ENCODE data around the gene PRKCA. TPM values are rescaled to one million over a fixed set of nuclear protein-coding genes. Genes with fewer than 3 reads are reported as not detected.

Gene PRKCA
- total and polyA plus RNA-seq, 12 donors: 1.6 to 27.6 (median 10.5) TPM

GRCh38 chr17:66803474-66803951 lies 501.1 kb downstream of the PRKCA start:
- intact Hi-C loops (cut with DNase I): no loop called here
- DNase-seq: no peak
- TF ChIP-seq CTCF (IDR thresholded peaks at IDR 0.05): no peak
- ATAC-seq: no peak
- peaks cover 0 to 5% (median 0%) of the 10 kb centered on the region in 9 donors for H3K36me3 ChIP-seq
- no peak overlapping the region for H3K27ac ChIP-seq
- H3K27me3 ChIP-seq: no peaks in the 10 kb centered on the region
- no peak overlapping the region for H3K4me3 ChIP-seq
- 80 to 81% methylated on average over 19 of the region's 19 CpGs for WGBS, 2 donors
- H3K4me1 ChIP-seq: no peaks in the 10 kb centered on the region
- no peaks in the 10 kb centered on the region for H3K9me3 ChIP-seq

GRCh38 chr17:66805567-66805966 lies 503.2 kb downstream of the PRKCA start:
- Histone ChIP-seq H3K27ac (no peak overlapping the region), H3K4me1 (no peaks in the 10 kb centered on the region), H3K4me3 (no peak overlapping the region), H3K27me3 (no peaks in the 10 kb centered on the region), H3K9me3 (no peaks in the 10 kb centered on the region), H3K36me3 (peaks cover 0 to 5% (median 0%) of the 10 kb centered on the region in 9 donors)
- whole genome bisulfite sequencing, 2 donors: 68 to 74% methylated on average over 10 of the region's 10 CpGs
- no peak for ATAC-seq
- TF ChIP-seq CTCF (IDR thresholded peaks at IDR 0.05): no peak
- DNase-seq: no peak
- intact Hi-C loops (cut with DNase I): no loop called here

- Histone ChIP-seq H3K27ac (no peak overlapping the region), H3K36me3 (peaks cover 0 to 5% (median 0%) of the 10 kb centered on the region in 9 donors), H3K4me3 (no peak overlapping the region), H3K9me3 (no peaks in the 10 kb centered on the region), H3K27me3 (peaks cover 0 to 2% (median 0%) of the 10 kb centered on the region in 7 donors), H3K4me1 (no peaks in the 10 kb centered on the region)
- DNase-seq (no peak), ATAC-seq (no peak)
- TF ChIP-seq CTCF (IDR thresholded peaks at IDR 0.05): no peak
- intact Hi-C loops (cut with DNase I): no loop called here
- WGBS, 2 donors: 65% methylated on average over 10 of the region's 10 CpGs
Measured at GRCh38 chr17:66807182-66807581, 504.8 kb downstream of the PRKCA start.

DNA sequence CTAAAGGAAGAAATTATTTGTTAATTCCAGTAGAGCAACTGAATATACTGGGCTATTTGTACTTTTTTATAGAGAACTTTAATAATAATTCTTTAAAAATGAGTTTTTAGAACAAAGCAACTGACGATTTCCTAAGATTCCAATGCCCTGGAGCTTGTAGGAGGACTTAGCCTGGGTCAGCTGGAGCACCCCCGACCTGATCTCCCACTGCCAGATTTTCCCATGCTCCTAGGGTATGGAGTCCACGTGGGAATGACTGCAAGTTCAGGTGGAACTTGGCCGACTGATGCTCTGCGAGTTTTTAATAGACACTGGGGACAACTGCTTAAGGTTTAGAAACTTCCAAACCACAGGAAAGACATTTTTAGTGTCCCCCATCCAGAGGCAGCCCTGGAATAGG lies 507.0 kb downstream of the PRKCA start:
- DNase-seq (no peak), ATAC-seq (no peak)
- no peak overlapping the region for H3K4me3 ChIP-seq
- peaks cover 0 to 7% (median 0%) of the 10 kb centered on the region in 7 donors for H3K27me3 ChIP-seq
- no peaks in the 10 kb centered on the region for H3K4me1 ChIP-seq
- no peak overlapping the region for H3K27ac ChIP-seq
- TF ChIP-seq CTCF (IDR thresholded peaks at IDR 0.05): no peak
- 88 to 89% methylated on average over 5 of the region's 5 CpGs for WGBS, 2 donors
- H3K36me3 ChIP-seq: no peaks in the 10 kb centered on the region
- intact Hi-C loops (cut with DNase I): no loop called here
- no peaks in the 10 kb centered on the region for H3K9me3 ChIP-seq

Data from heart right ventricle (tissue), 16 donors.